HEK293 (cell line): ENCODE data around the gene PRSS37.

ENCODE experiments used
- CTCF ChIA-PET: fragments of 350-600 bp; formaldehyde crosslinking; extraction: SDS; loops from one replicate; lab custom pipeline; 2021; ENCODE audit warnings: antibody characterized with exemption; lab: Yijun Ruan, JAX
- POLR2A ChIA-PET: fragments of 300-600 bp; formaldehyde crosslinking; extraction: SDS; loops from one replicate; lab custom pipeline; 2020; ENCODE audit warnings: antibody characterized with exemption, inconsistent platforms; lab: Yijun Ruan, JAX
- H3K27ac ChIP-seq: fragments of 200-500 bp; sonication (Bioruptor generic); 2 replicates; pipeline ENCODE4 v1.5.1; 2014; ENCODE audit warnings: low read depth, low read length, control low read depth, inconsistent platforms; ENCODE audit errors: extremely low read depth
- H3K36me3 ChIP-seq, 2 experiments: fragments of 200-500 bp in 1 of 2; sonication (Bioruptor generic) in 1 of 2; 1 replicate in 1 of 2; 2 replicates in 1 of 2; pipeline ENCODE4 v1.5.1; 2014 to 2017; ENCODE audit warnings: inconsistent platforms in 2 of 2, low read length in 2 of 2; ENCODE audit not compliant: control insufficient read depth in 2 of 2, insufficient read depth in 1 of 2
- H3K4me1 ChIP-seq: fragments of 200-500 bp; sonication (Bioruptor generic); 2 replicates; pipeline ENCODE4 v1.5.1; 2014; ENCODE audit warnings: mild to moderate bottlenecking, low read length, inconsistent platforms; ENCODE audit not compliant: control insufficient read depth, insufficient read depth
- H3K4me3 ChIP-seq: 2 replicates; pipeline ENCODE4 v1.5.1; 2011; ENCODE audit warnings: low read depth, mild to moderate bottlenecking, control low read depth, low read length, moderate library complexity
- H3K9me3 ChIP-seq: fragments of 200-500 bp; sonication (Bioruptor generic); 2 replicates; pipeline ENCODE4 v1.5.1; 2014; ENCODE audit warnings: low read depth, low read length, inconsistent platforms; ENCODE audit not compliant: control insufficient read depth, insufficient read depth
- KLF7 ChIP-seq: fragments of 450-650 bp; formaldehyde crosslinking; IDR thresholded peaks from 2 replicates; pipeline ENCODE4 v1.5.1; 2016; ENCODE audit warnings: missing biosample characterization, missing genetic modification characterization, borderline replicate concordance
- KLF8 ChIP-seq: fragments of 450-650 bp; formaldehyde crosslinking; IDR thresholded peaks from 2 replicates; pipeline ENCODE4 v1.5.1; 2016; ENCODE audit warnings: missing biosample characterization, missing genetic modification characterization
- ZNF10 ChIP-seq: fragments of 450-650 bp; formaldehyde crosslinking; IDR thresholded peaks from 2 replicates; pipeline ENCODE4 v1.5.1; 2017; ENCODE audit warnings: missing biosample characterization, missing genetic modification characterization
- ZNF202 ChIP-seq: fragments of 450-650 bp; formaldehyde crosslinking; IDR thresholded peaks from 2 replicates; pipeline ENCODE4 v1.5.1; 2016; ENCODE audit warnings: missing biosample characterization, missing genetic modification characterization, borderline replicate concordance
- ZNF302 ChIP-seq: fragments of 450-650 bp; formaldehyde crosslinking; IDR thresholded peaks from 2 replicates; pipeline ENCODE4 v1.5.1; 2016; ENCODE audit warnings: missing biosample characterization, missing genetic modification characterization, low read depth
- ZNF514 ChIP-seq: fragments of 450-650 bp; formaldehyde crosslinking; IDR thresholded peaks from 2 replicates; pipeline ENCODE4 v1.5.1; 2016; ENCODE audit warnings: missing biosample characterization, missing genetic modification characterization
- ZNF521 ChIP-seq: fragments of 450-650 bp; formaldehyde crosslinking; IDR thresholded peaks from 2 replicates; pipeline ENCODE4 v1.5.1; 2017; ENCODE audit warnings: missing biosample characterization, mild to moderate bottlenecking, missing genetic modification characterization
- ZNF571 ChIP-seq: fragments of 450-650 bp; formaldehyde crosslinking; IDR thresholded peaks from 2 replicates; pipeline ENCODE4 v1.5.0; 2017; ENCODE audit warnings: missing biosample characterization, missing genetic modification characterization
- ZNF654 ChIP-seq: fragments of 450-650 bp; formaldehyde crosslinking; IDR thresholded peaks from 2 replicates; pipeline ENCODE4 v1.5.1; 2016; ENCODE audit warnings: low read depth, missing biosample characterization, missing genetic modification characterization
- ZNF785 ChIP-seq: fragments of 450-650 bp; formaldehyde crosslinking; IDR thresholded peaks from 2 replicates; pipeline ENCODE4 v1.5.1; 2016; ENCODE audit warnings: missing biosample characterization, missing genetic modification characterization
- TF ChIP-seq, protein P1 (sequence below): fragments of 450-650 bp; formaldehyde crosslinking; optimal IDR thresholded peaks from 2 replicates; pipeline ENCODE3; 2016; ENCODE audit warnings: missing biosample characterization, mild to moderate bottlenecking, missing genetic modification characterization
- TF ChIP-seq, protein P2 (sequence below): sonication (generic); formaldehyde crosslinking; IDR thresholded peaks from 2 replicates; pipeline ENCODE4 v1.8.1; 2022; ENCODE audit warnings: mild to moderate bottlenecking, moderate library complexity, missing genetic modification reagents
- TF ChIP-seq, protein P3 (sequence below): fragments of 450-650 bp; formaldehyde crosslinking; IDR thresholded peaks from 2 replicates; pipeline ENCODE4; 2016; ENCODE audit warnings: missing biosample characterization, missing genetic modification characterization
- TF ChIP-seq, protein P4 (sequence below): fragments of 450-650 bp; formaldehyde crosslinking; IDR thresholded peaks from 2 replicates; pipeline ENCODE4 v1.5.1; 2017; ENCODE audit warnings: missing biosample characterization, missing genetic modification characterization
- TF ChIP-seq, protein P5 (sequence below): fragments of 450-650 bp; formaldehyde crosslinking; IDR thresholded peaks from 2 replicates; pipeline ENCODE4 v1.5.1; 2016; ENCODE audit warnings: missing biosample characterization, missing genetic modification characterization, low read depth
- TF ChIP-seq, protein P6 (sequence below): fragments of 450-650 bp; formaldehyde crosslinking; IDR thresholded peaks from 2 replicates; pipeline ENCODE4 v1.5.1; 2016; ENCODE audit warnings: missing biosample characterization, missing genetic modification characterization

The PRSS37 gene

DNA sequence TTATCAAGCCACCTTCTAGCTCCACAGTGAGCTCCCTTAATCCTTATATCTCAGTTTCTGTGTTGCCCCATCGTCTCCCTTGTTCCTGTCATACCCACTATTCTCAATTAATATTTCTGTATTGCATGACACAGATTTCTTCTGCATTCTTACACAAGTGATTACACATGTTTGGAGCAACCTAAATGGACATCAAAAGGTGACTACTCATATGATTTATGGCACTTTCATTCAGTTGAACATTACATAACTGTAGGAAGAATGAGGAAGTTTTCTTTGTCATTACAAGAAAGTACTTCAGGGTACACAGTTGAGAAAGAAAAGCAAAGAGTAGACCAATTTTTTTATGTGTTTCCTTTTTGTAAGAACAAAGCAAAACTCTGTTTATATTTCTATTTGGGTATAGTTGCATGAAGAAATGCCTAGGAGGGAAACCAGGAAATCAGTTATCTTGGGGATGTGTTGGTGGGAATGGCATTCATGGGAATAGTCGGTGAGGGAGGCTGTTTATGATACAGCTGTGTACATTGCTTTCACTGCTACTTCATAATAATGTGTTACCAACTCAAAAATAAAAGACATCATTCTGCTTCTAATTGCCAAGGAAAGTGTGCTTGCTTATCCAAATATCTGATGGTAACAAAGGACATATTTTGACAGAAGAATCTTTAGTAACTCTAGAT is 23.6 kb upstream of the PRSS37 start (continued):
- TF ChIP-seq, protein P1, sequence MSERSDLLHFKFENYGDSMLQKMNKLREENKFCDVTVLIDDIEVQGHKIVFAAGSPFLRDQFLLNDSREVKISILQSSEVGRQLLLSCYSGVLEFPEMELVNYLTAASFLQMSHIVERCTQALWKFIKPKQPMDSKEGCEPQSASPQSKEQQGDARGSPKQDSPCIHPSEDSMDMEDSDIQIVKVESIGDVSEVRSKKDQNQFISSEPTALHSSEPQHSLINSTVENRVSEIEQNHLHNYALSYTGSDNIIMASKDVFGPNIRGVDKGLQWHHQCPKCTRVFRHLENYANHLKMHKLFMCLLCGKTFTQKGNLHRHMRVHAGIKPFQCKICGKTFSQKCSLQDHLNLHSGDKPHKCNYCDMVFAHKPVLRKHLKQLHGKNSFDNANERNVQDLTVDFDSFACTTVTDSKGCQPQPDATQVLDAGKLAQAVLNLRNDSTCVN (tag by site-specific recombination): no peak
- TF ChIP-seq ZNF202 (tag by site-specific recombination) (no peak), ZNF10 (tag by site-specific recombination) (no peak), ZNF571 (no peak), KLF8 (no peak)
- TF ChIP-seq, protein P2, sequence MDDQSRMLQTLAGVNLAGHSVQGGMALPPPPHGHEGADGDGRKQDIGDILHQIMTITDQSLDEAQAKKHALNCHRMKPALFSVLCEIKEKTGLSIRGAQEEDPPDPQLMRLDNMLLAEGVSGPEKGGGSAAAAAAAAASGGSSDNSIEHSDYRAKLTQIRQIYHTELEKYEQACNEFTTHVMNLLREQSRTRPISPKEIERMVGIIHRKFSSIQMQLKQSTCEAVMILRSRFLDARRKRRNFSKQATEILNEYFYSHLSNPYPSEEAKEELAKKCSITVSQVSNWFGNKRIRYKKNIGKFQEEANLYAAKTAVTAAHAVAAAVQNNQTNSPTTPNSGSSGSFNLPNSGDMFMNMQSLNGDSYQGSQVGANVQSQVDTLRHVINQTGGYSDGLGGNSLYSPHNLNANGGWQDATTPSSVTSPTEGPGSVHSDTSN (CRISPR knock-in tag): no peak

DNA sequence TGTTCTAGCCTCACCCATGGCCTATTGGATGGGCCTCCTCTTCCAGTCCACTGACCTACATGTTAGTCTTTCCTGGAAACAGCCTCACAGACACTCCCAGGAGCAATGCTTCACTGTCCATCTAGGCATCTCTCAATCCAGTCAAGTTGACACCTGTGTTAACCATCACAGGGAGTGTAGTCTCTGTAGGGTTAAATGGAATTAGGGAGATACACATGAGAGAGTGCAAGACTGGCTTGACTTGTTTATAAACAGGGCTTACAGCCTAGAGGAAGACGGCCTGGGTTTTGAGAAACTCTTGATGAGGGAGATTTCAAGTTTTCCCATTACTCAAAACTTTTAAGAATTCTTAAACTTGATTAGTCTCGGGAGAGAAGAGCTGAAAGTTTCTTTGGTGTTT is 18.9 kb upstream of the PRSS37 start:
- no peak overlapping the region for H3K4me3 ChIP-seq
- no peak overlapping the region for H3K27ac ChIP-seq
- no peaks in the 10 kb centered on the region for H3K9me3 ChIP-seq
- ChIA-PET CTCF (no interaction called here), POLR2A (no interaction called here)
- TF ChIP-seq KLF7 (tag by site-specific recombination): no peak
- TF ChIP-seq, protein P3, sequence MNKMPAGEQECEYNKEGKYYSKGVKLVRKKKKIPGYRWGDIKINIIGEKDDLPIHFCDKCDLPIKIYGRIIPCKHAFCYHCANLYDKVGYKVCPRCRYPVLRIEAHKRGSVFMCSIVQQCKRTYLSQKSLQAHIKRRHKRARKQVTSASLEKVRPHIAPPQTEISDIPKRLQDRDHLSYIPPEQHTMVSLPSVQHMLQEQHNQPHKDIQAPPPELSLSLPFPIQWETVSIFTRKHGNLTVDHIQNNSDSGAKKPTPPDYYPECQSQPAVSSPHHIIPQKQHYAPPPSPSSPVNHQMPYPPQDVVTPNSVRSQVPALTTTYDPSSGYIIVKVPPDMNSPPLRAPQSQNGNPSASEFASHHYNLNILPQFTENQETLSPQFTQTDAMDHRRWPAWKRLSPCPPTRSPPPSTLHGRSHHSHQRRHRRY (tag by site-specific recombination): no peak
- TF ChIP-seq ZNF521 (tag by site-specific recombination): no peak
- H3K36me3 ChIP-seq: no peaks in the 10 kb centered on the region
- H3K4me1 ChIP-seq: no peaks in the 10 kb centered on the region

DNA sequence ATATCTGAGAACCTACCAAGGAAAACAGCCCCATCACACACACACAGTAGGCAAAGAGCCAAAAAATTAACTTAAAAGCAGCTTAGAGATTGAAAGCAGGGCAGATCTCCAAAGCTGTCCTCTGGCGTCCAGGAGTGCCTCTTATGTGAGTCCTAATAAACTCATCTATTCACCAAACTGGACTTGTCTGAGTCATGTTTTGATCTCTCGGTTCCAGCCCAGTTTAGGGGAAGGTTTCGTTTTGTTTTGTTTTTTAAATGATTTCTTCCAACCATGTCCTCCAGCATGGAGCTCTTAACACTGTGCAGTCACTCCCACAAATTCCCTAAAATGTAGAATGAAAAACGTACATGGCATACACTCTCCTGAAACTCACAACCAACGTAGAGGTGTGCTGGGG is 6.7 kb upstream of the PRSS37 start:
- Histone ChIP-seq H3K27ac (no peak overlapping the region), H3K36me3 (no peaks in the 10 kb centered on the region), H3K4me3 (no peak overlapping the region), H3K4me1 (no peaks in the 10 kb centered on the region), H3K9me3 (no peaks in the 10 kb centered on the region)
- ChIA-PET CTCF (no interaction called here), POLR2A (no interaction called here)
- TF ChIP-seq ZNF514 (tag by site-specific recombination) (no peak), ZNF785 (tag by site-specific recombination) (no peak), ZNF302 (tag by site-specific recombination) (no peak)

DNA sequence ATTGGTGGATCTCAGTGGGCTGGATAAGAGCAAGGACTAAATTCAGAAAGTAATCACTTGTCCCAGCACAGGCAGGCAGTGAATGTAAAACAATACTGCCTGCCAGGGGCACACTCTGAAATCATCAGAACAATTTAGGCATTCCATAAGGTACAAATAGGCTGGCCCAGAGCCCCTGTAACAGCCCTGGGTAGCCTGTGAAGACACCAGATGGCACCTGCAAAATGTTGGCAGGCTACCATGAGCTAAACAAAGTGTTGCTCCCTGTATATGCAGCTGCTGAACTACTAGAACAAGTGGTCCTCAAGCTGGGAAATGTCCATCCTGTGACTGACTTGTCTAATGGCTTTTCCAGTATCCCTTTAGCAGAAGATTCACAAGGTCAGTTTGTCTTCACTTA is 3.0 kb upstream of the PRSS37 start:
- H3K36me3 ChIP-seq: no peaks in the 10 kb centered on the region
- H3K27ac ChIP-seq: no peak overlapping the region
- no peaks in the 10 kb centered on the region for H3K4me1 ChIP-seq
- H3K9me3 ChIP-seq: no peaks in the 10 kb centered on the region
- CTCF ChIA-PET: no interaction called here
- TF ChIP-seq, protein P4, sequence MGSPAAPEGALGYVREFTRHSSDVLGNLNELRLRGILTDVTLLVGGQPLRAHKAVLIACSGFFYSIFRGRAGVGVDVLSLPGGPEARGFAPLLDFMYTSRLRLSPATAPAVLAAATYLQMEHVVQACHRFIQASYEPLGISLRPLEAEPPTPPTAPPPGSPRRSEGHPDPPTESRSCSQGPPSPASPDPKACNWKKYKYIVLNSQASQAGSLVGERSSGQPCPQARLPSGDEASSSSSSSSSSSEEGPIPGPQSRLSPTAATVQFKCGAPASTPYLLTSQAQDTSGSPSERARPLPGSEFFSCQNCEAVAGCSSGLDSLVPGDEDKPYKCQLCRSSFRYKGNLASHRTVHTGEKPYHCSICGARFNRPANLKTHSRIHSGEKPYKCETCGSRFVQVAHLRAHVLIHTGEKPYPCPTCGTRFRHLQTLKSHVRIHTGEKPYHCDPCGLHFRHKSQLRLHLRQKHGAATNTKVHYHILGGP (tag by site-specific recombination): no peak
- TF ChIP-seq ZNF514 (tag by site-specific recombination): no peak
- TF ChIP-seq, protein P5, sequence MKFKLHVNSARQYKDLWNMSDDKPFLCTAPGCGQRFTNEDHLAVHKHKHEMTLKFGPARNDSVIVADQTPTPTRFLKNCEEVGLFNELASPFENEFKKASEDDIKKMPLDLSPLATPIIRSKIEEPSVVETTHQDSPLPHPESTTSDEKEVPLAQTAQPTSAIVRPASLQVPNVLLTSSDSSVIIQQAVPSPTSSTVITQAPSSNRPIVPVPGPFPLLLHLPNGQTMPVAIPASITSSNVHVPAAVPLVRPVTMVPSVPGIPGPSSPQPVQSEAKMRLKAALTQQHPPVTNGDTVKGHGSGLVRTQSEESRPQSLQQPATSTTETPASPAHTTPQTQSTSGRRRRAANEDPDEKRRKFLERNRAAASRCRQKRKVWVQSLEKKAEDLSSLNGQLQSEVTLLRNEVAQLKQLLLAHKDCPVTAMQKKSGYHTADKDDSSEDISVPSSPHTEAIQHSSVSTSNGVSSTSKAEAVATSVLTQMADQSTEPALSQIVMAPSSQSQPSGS: no peak
- TF ChIP-seq, protein P6, sequence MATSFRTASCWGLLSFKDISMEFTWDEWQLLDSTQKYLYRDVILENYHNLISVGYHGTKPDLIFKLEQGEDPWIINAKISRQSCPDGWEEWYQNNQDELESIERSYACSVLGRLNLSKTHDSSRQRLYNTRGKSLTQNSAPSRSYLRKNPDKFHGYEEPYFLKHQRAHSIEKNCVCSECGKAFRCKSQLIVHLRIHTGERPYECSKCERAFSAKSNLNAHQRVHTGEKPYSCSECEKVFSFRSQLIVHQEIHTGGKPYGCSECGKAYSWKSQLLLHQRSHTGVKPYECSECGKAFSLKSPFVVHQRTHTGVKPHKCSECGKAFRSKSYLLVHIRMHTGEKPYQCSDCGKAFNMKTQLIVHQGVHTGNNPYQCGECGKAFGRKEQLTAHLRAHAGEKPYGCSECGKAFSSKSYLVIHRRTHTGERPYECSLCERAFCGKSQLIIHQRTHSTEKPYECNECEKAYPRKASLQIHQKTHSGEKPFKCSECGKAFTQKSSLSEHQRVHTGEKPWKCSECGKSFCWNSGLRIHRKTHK: no peak
- TF ChIP-seq ZNF654 (tag by site-specific recombination): no peak
- TF ChIP-seq, all 188 proteins: peak for 0
- POLR2A ChIA-PET: no interaction called here
- no peak overlapping the region for H3K4me3 ChIP-seq
